ENCODE measurements around the gene JPH2.

DNA sequence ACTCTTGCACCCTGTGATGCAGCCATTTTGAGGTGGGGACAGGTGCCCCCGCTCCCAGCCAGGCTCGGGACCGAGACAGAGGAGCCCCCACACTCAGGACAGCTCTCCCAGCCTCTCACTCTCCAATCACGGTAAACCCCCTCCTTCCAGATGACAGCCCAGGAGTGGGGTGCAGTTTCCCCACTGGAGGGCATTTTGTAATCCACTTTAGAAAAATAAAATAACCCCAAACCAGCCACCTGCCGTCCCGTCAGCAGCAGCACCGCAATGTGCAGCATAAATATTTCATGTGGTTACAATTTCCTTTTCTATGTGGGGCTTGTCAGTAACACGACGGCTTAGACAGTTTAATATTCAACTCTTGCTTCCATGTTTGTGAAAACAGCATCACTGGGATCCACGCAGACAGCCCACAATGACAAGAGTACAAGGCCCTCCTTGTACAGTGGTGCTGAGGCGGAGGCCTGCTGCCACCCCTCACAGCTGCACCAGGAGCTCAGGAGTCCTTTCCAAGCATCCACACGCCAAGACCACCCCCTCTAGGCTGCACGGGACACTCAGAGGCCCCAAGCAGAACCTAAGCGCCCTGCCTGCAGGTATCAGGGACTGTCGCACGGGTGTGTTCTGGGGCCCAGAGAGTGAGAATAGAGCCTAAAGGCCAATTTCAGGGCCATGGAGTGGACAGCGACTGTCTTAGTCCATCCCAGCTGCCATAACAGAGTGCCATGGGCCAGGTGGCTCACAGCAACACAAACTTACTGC, 116.7 kb downstream of the JPH2 start:
- no peak for TF ChIP-seq FOXJ3 (CRISPR knock-in tag; IDR thresholded peaks at IDR 0.05; ENCODE audit: borderline replicate concordance)
- no peak for TF ChIP-seq ZNF138 (CRISPR knock-in tag; conservative IDR thresholded peaks at IDR 0.05)
- TF ChIP-seq, protein P1, sequence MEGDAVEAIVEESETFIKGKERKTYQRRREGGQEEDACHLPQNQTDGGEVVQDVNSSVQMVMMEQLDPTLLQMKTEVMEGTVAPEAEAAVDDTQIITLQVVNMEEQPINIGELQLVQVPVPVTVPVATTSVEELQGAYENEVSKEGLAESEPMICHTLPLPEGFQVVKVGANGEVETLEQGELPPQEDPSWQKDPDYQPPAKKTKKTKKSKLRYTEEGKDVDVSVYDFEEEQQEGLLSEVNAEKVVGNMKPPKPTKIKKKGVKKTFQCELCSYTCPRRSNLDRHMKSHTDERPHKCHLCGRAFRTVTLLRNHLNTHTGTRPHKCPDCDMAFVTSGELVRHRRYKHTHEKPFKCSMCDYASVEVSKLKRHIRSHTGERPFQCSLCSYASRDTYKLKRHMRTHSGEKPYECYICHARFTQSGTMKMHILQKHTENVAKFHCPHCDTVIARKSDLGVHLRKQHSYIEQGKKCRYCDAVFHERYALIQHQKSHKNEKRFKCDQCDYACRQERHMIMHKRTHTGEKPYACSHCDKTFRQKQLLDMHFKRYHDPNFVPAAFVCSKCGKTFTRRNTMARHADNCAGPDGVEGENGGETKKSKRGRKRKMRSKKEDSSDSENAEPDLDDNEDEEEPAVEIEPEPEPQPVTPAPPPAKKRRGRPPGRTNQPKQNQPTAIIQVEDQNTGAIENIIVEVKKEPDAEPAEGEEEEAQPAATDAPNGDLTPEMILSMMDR (IDR thresholded peaks at IDR 0.05): no peak
- TF ChIP-seq, protein P2, sequence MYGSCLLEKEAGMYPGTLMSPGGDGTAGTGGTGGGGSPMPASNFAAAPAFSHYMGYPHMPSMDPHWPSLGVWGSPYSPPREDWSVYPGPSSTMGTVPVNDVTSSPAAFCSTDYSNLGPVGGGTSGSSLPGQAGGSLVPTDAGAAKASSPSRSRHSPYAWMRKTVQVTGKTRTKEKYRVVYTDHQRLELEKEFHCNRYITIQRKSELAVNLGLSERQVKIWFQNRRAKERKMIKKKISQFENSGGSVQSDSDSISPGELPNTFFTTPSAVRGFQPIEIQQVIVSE (CRISPR knock-in tag; IDR thresholded peaks at IDR 0.05; ENCODE audit: borderline replicate concordance): no peak
- no peak for TF ChIP-seq ZNF263 (CRISPR knock-in tag; IDR thresholded peaks at IDR 0.05; ENCODE audit: low read depth)
- no peak for TF ChIP-seq TEAD1 (CRISPR knock-in tag; IDR thresholded peaks at IDR 0.05)
- TF ChIP-seq, protein P3, sequence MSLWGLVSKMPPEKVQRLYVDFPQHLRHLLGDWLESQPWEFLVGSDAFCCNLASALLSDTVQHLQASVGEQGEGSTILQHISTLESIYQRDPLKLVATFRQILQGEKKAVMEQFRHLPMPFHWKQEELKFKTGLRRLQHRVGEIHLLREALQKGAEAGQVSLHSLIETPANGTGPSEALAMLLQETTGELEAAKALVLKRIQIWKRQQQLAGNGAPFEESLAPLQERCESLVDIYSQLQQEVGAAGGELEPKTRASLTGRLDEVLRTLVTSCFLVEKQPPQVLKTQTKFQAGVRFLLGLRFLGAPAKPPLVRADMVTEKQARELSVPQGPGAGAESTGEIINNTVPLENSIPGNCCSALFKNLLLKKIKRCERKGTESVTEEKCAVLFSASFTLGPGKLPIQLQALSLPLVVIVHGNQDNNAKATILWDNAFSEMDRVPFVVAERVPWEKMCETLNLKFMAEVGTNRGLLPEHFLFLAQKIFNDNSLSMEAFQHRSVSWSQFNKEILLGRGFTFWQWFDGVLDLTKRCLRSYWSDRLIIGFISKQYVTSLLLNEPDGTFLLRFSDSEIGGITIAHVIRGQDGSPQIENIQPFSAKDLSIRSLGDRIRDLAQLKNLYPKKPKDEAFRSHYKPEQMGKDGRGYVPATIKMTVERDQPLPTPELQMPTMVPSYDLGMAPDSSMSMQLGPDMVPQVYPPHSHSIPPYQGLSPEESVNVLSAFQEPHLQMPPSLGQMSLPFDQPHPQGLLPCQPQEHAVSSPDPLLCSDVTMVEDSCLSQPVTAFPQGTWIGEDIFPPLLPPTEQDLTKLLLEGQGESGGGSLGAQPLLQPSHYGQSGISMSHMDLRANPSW (CRISPR knock-in tag; conservative IDR thresholded peaks at IDR 0.05; ENCODE audit: low read depth): no peak
- TF ChIP-seq, protein P4, sequence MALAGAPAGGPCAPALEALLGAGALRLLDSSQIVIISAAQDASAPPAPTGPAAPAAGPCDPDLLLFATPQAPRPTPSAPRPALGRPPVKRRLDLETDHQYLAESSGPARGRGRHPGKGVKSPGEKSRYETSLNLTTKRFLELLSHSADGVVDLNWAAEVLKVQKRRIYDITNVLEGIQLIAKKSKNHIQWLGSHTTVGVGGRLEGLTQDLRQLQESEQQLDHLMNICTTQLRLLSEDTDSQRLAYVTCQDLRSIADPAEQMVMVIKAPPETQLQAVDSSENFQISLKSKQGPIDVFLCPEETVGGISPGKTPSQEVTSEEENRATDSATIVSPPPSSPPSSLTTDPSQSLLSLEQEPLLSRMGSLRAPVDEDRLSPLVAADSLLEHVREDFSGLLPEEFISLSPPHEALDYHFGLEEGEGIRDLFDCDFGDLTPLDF (CRISPR knock-in tag; IDR thresholded peaks at IDR 0.05): no peak
- no peak for TF ChIP-seq TEAD4 (CRISPR knock-in tag; IDR thresholded peaks at IDR 0.05)
- TF ChIP-seq ZNF317 (CRISPR knock-in tag; IDR thresholded peaks at IDR 0.05; ENCODE audit: borderline replicate concordance, low read depth): no peak
- TF ChIP-seq NFYB (CRISPR knock-in tag; conservative IDR thresholded peaks at IDR 0.05; ENCODE audit: low read depth): no peak

All from WTC11 (cell line).